PFSK-1 (cell line): ENCODE data around the gene FBXO30.

Experiments used
- FOXP2 ChIP-seq: optimal IDR thresholded peaks from 2 replicates; pipeline ENCODE3; 2011; ENCODE audit warnings: borderline replicate concordance, control low read depth, inconsistent platforms; ENCODE audit not compliant: insufficient read depth; ENCODE audit errors: extremely low read length, extremely low read depth
- POLR2AphosphoS5 ChIP-seq: IDR thresholded peaks from 2 replicates; pipeline ENCODE4 v1.6.1; 2012; ENCODE audit warnings: low read depth, mild to moderate bottlenecking, control low read depth, low read length, moderate library complexity
- REST ChIP-seq, 2 experiments: IDR thresholded peaks; 2 replicates each; pipeline versions ENCODE4 v1.6.1 to v1.8.0; 2011 to 2012; ENCODE audit warnings: low read depth in 2 of 2, low read length in 2 of 2, control low read depth in 1 of 2, inconsistent platforms in 1 of 2, mild to moderate bottlenecking in 1 of 2, moderate library complexity in 1 of 2; ENCODE audit not compliant: insufficient read depth in 1 of 2
- SIN3A ChIP-seq: IDR thresholded peaks from 2 replicates; pipeline ENCODE4 v1.6.1; 2012; ENCODE audit warnings: mild to moderate bottlenecking, low read length, moderate library complexity, borderline replicate concordance; ENCODE audit not compliant: insufficient read depth
- TAF1 ChIP-seq: IDR thresholded peaks from 2 replicates; pipeline ENCODE4 v1.6.1; 2012; ENCODE audit warnings: low read length, control low read depth, borderline replicate concordance; ENCODE audit not compliant: insufficient read depth

FBXO30 gene

GRCh38 chr6:145763742-145764141 is 50.9 kb downstream of the FBXO30 start:
- TF ChIP-seq SIN3A (no peak), POLR2AphosphoS5 (no peak), TAF1 (no peak), FOXP2 (no peak), REST (IDR thresholded peaks at IDR 0.05; ENCODE audit: insufficient read depth in 1 of 2, low read depth in 2 of 2, low read length in 2 of 2) (no peak)

GRCh38 chr6:145761584-145761983 is 53.0 kb downstream of the FBXO30 start:
- no peak for TF ChIP-seq REST (IDR thresholded peaks at IDR 0.05; ENCODE audit: insufficient read depth in 1 of 2, low read depth in 2 of 2, low read length in 2 of 2)
- no peak for TF ChIP-seq SIN3A
- TF ChIP-seq TAF1 = no peak
- no peak for TF ChIP-seq POLR2AphosphoS5
- TF ChIP-seq FOXP2 = no peak

- TF ChIP-seq REST (IDR thresholded peaks at IDR 0.05; ENCODE audit: insufficient read depth in 1 of 2, low read depth in 2 of 2, low read length in 2 of 2) = no peak
- TF ChIP-seq TAF1 = no peak
- TF ChIP-seq FOXP2 = no peak
- no peak for TF ChIP-seq SIN3A
- no peak for TF ChIP-seq POLR2AphosphoS5
Observed at GRCh38 chr6:145758113-145758512, 56.5 kb downstream of the FBXO30 start.

GRCh38 chr6:145756170-145756662 is 58.4 kb downstream of the FBXO30 start:
- no peak for TF ChIP-seq SIN3A
- TF ChIP-seq TAF1 = no peak
- TF ChIP-seq POLR2AphosphoS5 = no peak
- no peak for TF ChIP-seq FOXP2
- TF ChIP-seq REST (IDR thresholded peaks at IDR 0.05; ENCODE audit: insufficient read depth in 1 of 2, low read depth in 2 of 2, low read length in 2 of 2) = no peak

- TF ChIP-seq REST (IDR thresholded peaks at IDR 0.05; ENCODE audit: insufficient read depth in 1 of 2, low read depth in 2 of 2, low read length in 2 of 2) (no peak), POLR2AphosphoS5 (no peak), SIN3A (no peak), TAF1 (no peak), FOXP2 (no peak)
Observed at GRCh38 chr6:145755682-145756081, 58.9 kb downstream of the FBXO30 start.
